Neutrophil (primary cell): ENCODE data around the gene HYLS1.

Source experiments
- H3K27ac ChIP-seq: fragments of 200-600 bp; sonication (generic); 2 replicates; pipeline ENCODE4 v1.5.1; 2016; ENCODE audit warnings: mild to moderate bottlenecking, moderate library complexity
- H3K27me3 ChIP-seq: fragments of 200-600 bp; sonication (generic); 2 replicates; pipeline ENCODE4 v1.6.0; 2016; ENCODE audit warnings: mild to moderate bottlenecking
- H3K36me3 ChIP-seq: fragments of 200-600 bp; sonication (generic); 2 replicates; pipeline ENCODE4 v1.5.1; 2017
- H3K4me1 ChIP-seq, 2 experiments: fragments of 200-600 bp in 1 of 2; sonication (generic) in 1 of 2; 1 replicate in 1 of 2; 2 replicates in 1 of 2; pipeline versions ENCODE4 v1.5.1 to v1.6.1; 2013 to 2016; ENCODE audit warnings: low read depth in 1 of 2, low read length in 1 of 2, mild to moderate bottlenecking in 1 of 2, moderate library complexity in 1 of 2; ENCODE audit not compliant: control insufficient read depth in 1 of 2, insufficient read depth in 1 of 2
- H3K4me3 ChIP-seq, 2 experiments: fragments of 200-600 bp in 1 of 2; sonication (generic) in 1 of 2; 1 replicate in 1 of 2; 2 replicates in 1 of 2; pipeline ENCODE4 v1.5.1; 2013 to 2016; ENCODE audit warnings: low read depth in 1 of 2, low read length in 1 of 2, mild to moderate bottlenecking in 1 of 2, moderate library complexity in 1 of 2
- H3K9me3 ChIP-seq: fragments of 200-600 bp; sonication (generic); 2 replicates; pipeline ENCODE4 v1.5.1; 2016
- TF ChIP-seq, protein P1 (sequence below): fragments of 200-600 bp; sonication (generic); IDR thresholded peaks from 2 replicates; pipeline ENCODE4 v1.5.1; 2016; ENCODE audit warnings: antibody characterized with exemption

Gene HYLS1

GRCh38 chr11:125942771-125943428, 55.4 kb downstream of the HYLS1 start:
- Histone ChIP-seq H3K27ac (no peak overlapping the region), H3K36me3 (no peaks in the 10 kb centered on the region), H3K4me1 (peaks cover 0 to 4% of the 10 kb centered on the region in 2 experiments), H3K4me3 (no peak overlapping the region), H3K9me3 (no peaks in the 10 kb centered on the region), H3K27me3 (no peaks in the 10 kb centered on the region)
- TF ChIP-seq, protein P1, sequence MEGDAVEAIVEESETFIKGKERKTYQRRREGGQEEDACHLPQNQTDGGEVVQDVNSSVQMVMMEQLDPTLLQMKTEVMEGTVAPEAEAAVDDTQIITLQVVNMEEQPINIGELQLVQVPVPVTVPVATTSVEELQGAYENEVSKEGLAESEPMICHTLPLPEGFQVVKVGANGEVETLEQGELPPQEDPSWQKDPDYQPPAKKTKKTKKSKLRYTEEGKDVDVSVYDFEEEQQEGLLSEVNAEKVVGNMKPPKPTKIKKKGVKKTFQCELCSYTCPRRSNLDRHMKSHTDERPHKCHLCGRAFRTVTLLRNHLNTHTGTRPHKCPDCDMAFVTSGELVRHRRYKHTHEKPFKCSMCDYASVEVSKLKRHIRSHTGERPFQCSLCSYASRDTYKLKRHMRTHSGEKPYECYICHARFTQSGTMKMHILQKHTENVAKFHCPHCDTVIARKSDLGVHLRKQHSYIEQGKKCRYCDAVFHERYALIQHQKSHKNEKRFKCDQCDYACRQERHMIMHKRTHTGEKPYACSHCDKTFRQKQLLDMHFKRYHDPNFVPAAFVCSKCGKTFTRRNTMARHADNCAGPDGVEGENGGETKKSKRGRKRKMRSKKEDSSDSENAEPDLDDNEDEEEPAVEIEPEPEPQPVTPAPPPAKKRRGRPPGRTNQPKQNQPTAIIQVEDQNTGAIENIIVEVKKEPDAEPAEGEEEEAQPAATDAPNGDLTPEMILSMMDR: no peak

GRCh38 chr11:125943661-125944349, 56.3 kb downstream of the HYLS1 start:
- H3K4me1 ChIP-seq: no peaks in the 10 kb centered on the region
- no peak overlapping the region for H3K4me3 ChIP-seq
- no peaks in the 10 kb centered on the region for H3K36me3 ChIP-seq
- H3K27ac ChIP-seq: no peak overlapping the region
- H3K9me3 ChIP-seq: no peaks in the 10 kb centered on the region
- TF ChIP-seq, protein P1: no peak
- H3K27me3 ChIP-seq: no peaks in the 10 kb centered on the region

DNA sequence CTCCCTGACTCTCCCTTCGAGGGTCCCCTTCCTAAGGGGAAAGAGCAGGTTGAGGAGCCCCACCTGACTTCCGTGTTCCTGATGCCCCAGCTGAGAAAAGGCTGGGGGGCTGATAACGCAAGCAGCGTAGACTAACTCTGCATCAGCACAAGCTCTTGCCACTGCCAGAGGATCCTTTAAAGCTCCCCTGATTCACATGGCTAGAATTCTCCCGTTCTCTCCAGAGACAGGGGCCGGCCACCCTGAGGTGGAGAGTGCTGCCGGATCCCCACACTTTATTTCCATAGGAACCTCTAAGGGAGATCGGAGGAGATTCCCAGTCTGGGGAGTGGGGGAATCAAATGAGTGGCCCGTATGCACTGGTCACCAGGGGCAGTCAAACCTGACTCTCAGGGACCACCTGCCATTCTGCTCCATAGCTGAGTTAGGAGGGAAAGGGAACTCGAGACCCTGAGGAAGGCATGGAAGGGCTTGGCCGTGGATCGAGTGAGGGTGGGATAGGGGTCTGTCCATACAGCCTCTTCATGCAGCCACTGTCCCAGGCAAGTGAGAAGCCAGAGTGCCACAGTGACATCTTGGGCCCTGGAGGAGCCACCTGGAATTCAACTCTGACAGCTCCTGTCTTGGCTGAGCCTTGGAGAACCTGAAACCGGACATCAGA, 57.0 kb downstream of the HYLS1 start:
- TF ChIP-seq, protein P1: no peak
- H3K27ac ChIP-seq: no peak overlapping the region
- H3K9me3 ChIP-seq: no peaks in the 10 kb centered on the region
- no peaks in the 10 kb centered on the region for H3K4me1 ChIP-seq
- no peaks in the 10 kb centered on the region for H3K36me3 ChIP-seq
- H3K4me3 ChIP-seq: no peak overlapping the region
- no peaks in the 10 kb centered on the region for H3K27me3 ChIP-seq

GRCh38 chr11:125945011-125945796, 57.7 kb downstream of the HYLS1 start:
- Histone ChIP-seq H3K4me1 (no peaks in the 10 kb centered on the region), H3K4me3 (no peak overlapping the region), H3K9me3 (no peaks in the 10 kb centered on the region), H3K27ac (no peak overlapping the region), H3K36me3 (no peaks in the 10 kb centered on the region), H3K27me3 (no peaks in the 10 kb centered on the region)
- TF ChIP-seq, protein P1: no peak

DNA sequence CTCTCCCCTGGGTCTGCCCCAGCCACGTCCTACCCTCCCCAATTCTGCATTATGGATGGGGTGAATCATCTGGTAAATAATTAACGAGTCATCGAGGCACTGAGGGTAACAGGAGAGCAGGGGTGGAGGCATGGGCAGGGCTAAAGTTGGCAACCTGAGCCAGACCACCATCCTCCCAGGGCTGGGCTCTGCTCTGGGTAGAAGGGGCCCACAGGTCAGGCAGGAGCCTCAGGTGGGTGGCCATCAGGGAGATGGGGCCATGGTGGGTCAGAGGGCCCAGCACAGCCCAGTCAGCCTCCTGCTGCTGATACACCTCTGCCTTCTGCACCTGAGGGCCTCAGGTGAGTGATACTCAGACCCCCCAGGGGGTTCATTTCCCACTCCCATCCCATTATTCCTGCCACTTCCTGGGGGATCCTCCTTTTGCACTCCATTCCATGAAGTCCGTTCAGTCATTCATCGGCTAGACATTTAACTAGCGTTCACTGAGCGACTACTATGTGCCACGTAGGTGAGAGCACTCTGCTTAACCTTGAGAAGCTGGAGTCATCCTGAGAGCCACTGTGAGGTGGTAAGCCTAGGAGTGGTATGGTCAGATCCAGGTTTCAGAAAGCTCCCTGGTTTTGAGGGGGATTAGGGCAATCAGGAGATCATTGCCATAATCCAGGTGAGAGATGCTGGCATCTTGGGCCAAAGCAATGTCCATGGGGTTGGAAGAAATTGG, 58.5 kb downstream of the HYLS1 start, which contains the start of gene VSIG10L2:
TSS of gene VSIG10L2 (plus strand) at position 248 of the 724 bp plus-strand sequence. CDS start at position 260, 12 bp downstream.
- TF ChIP-seq, protein P1: no peak
- no peaks in the 10 kb centered on the region for H3K36me3 ChIP-seq
- no peak within 1 kb of the TSS for H3K4me3 ChIP-seq
- H3K27me3 ChIP-seq: no peaks in the 10 kb centered on the region
- H3K27ac ChIP-seq: no peak within 1 kb of the TSS
- no peaks in the 10 kb centered on the region for H3K4me1 ChIP-seq
- H3K9me3 ChIP-seq: no peaks in the 10 kb centered on the region
